Panc1 (cell line): ENCODE results near the gene DCP2. TPM values are rescaled to one million over a fixed set of nuclear protein-coding genes. Genes with fewer than 3 reads are reported as not detected.

Experiments
- ATAC-seq: fragments of 200-7000 bp; cut with Tn5 transposase; 2 replicates; pipeline ENCODE4 v1.9.1; 2020; ENCODE audit warnings: mild to moderate bottlenecking, moderate library complexity
- BruUV-seq: library from RNA; stranded (reverse); fragments of 400-500 nt; replicated peaks from 2 replicates; lab custom pipeline; 2021; lab: Mats Ljungman, UMichigan
- CTCF ChIA-PET: fragments of 300-600 bp; sonication (Branson Sonifier 250); formaldehyde crosslinking; loops from one replicate; lab custom pipeline; 2022; ENCODE audit warnings: antibody characterized with exemption; lab: Charles Lee
- POLR2A ChIA-PET: fragments of 300-600 bp; sonication (Branson Sonifier 250); formaldehyde crosslinking; loops from one replicate; lab custom pipeline; 2022; ENCODE audit warnings: antibody characterized with exemption; lab: Charles Lee
- DNase-seq: peaks from one replicate; pipeline ENCODE4 v3.0.0-alpha.2; 2010; ENCODE audit warnings: low read depth, low spot score
- H3K27ac ChIP-seq: 2 replicates; pipeline ENCODE4 v1.5.1; 2011; ENCODE audit warnings: mild to moderate bottlenecking, low read length, inconsistent platforms
- H3K27me3 ChIP-seq: fragments of 200-500 bp; sonication (Bioruptor generic); 2 replicates; pipeline ENCODE4 v1.6.0; 2014; ENCODE audit warnings: low read length, inconsistent platforms; ENCODE audit not compliant: control insufficient read depth, insufficient read depth
- H3K36me3 ChIP-seq: fragments of 200-500 bp; sonication (Bioruptor generic); 2 replicates; pipeline ENCODE4 v1.5.1; 2014; ENCODE audit warnings: inconsistent platforms, mild to moderate bottlenecking, low read length, moderate library complexity; ENCODE audit not compliant: control insufficient read depth, insufficient read depth
- H3K4me1 ChIP-seq: 2 replicates; pipeline ENCODE4 v1.5.1; 2011; ENCODE audit warnings: inconsistent platforms, mild to moderate bottlenecking, low read length, moderate library complexity; ENCODE audit not compliant: control insufficient read depth, insufficient read depth
- H3K4me3 ChIP-seq, 2 experiments: 2 replicates each; pipeline ENCODE4 v1.5.1; 2011 to 2012; ENCODE audit warnings: low read depth in 2 of 2, low read length in 2 of 2, mild to moderate bottlenecking in 2 of 2, inconsistent platforms in 1 of 2, moderate library complexity in 1 of 2
- H3K9me3 ChIP-seq: fragments of 200-500 bp; sonication (Bioruptor generic); 2 replicates; pipeline ENCODE4 v1.5.1; 2014; ENCODE audit warnings: low read depth, mild to moderate bottlenecking, inconsistent platforms, low read length, moderate library complexity; ENCODE audit not compliant: control insufficient read depth, insufficient read depth
- POLR2AphosphoS5 ChIP-seq: IDR thresholded peaks from 2 replicates; pipeline ENCODE4 v1.6.1; 2012; ENCODE audit warnings: mild to moderate bottlenecking, low read depth, low read length, moderate library complexity
- SIN3A ChIP-seq: IDR thresholded peaks from 2 replicates; pipeline ENCODE4 v1.6.1; 2012; ENCODE audit warnings: low read depth, mild to moderate bottlenecking, low read length, moderate library complexity, borderline replicate concordance; ENCODE audit not compliant: insufficient read depth
- TCF7L2 ChIP-seq: IDR thresholded peaks from 2 replicates; pipeline ENCODE4 v1.6.1; 2011; ENCODE audit warnings: mild to moderate bottlenecking, low read depth, low read length, inconsistent platforms
- in situ Hi-C: cut with HindIII; loops from 2 replicates; pipeline ENCODE4 v1.10.0; 2016; ENCODE audit warnings: low sequenced_read_pairs, low pct_unique_long_range_greater_than_20kb
- intact Hi-C: fragments of 100-400 bp; cut with micrococcal nuclease; formaldehyde crosslinking; loops from one replicate; pipeline ENCODE4 v1.10.0; 2022; ENCODE audit not compliant: unreplicated experiment
- total RNA-seq: library from RNA; stranded (reverse); gene quantifications from one replicate; pipeline ENCODE4 v1.2.1, GENCODE V29; 2021; ENCODE audit not compliant: unreplicated experiment
- TF ChIP-seq, protein P1 (sequence below): fragments of 450-650 bp; IDR thresholded peaks from 2 replicates; pipeline ENCODE4 v1.5.1; 2017; ENCODE audit warnings: mild to moderate bottlenecking
- TF ChIP-seq, protein P2 (sequence below), 2 experiments: IDR thresholded peaks; 2 replicates each; pipeline ENCODE4 v1.6.1; 2011 to 2012; ENCODE audit warnings: low read depth in 2 of 2, control low read depth in 1 of 2, low read length in 1 of 2, mild to moderate bottlenecking in 1 of 2, moderate library complexity in 1 of 2; ENCODE audit not compliant: insufficient read depth in 1 of 2

Gene DCP2
- total RNA-seq, 1 experiment from 2014 or later, result 70.4 TPM

GRCh38 chr5:112968411-112969106 is 8.0 kb upstream of the DCP2 start:
- POLR2A ChIA-PET, result interaction anchor here (0.6 to 1.0 kb wide), 3 partner anchors 9 to 64 kb away, joined by 3 to 6 read pairs (median 3); no protein-coding TSS in a partner anchor
- CTCF ChIA-PET, result no interaction called here
- BruUV-seq, result no TSS peak

DNA sequence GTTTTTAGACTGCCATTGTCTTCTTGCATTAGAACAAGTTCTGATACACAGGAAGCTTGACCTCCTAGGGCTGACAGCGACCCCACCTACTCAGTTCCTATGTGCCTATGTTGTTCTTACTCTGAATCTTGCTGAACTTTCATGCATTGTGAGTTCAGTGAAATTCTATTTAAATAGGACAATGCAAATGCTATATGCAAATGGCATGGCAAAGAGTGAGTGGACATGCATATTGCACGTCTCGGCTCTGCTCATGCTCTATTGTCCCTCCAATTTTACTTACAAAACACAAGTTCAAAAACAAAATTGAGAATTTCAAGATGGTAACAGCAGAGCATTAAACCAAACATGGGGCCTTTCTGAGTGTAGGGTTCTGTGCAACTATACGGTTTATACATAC is 5.3 kb upstream of the DCP2 start:
- no peak for ATAC-seq
- Histone ChIP-seq H3K4me3 (no peak overlapping the region), H3K27me3 (no peaks in the 10 kb centered on the region), H3K36me3 (no peaks in the 10 kb centered on the region), H3K4me1 (peaks cover 33% of the 10 kb centered on the region), H3K9me3 (no peaks in the 10 kb centered on the region), H3K27ac (no peak overlapping the region; the same call in 1 of the 2 replicates)
- ChIA-PET CTCF (no interaction called here), POLR2A (no interaction called here)
- intact Hi-C loops (no loop called here), in situ Hi-C loops (no loop called here)
- DNase-seq, result no peak
- TF ChIP-seq TCF7L2 (no peak), POLR2AphosphoS5 (no peak), SIN3A (no peak)
- TF ChIP-seq, protein P1, sequence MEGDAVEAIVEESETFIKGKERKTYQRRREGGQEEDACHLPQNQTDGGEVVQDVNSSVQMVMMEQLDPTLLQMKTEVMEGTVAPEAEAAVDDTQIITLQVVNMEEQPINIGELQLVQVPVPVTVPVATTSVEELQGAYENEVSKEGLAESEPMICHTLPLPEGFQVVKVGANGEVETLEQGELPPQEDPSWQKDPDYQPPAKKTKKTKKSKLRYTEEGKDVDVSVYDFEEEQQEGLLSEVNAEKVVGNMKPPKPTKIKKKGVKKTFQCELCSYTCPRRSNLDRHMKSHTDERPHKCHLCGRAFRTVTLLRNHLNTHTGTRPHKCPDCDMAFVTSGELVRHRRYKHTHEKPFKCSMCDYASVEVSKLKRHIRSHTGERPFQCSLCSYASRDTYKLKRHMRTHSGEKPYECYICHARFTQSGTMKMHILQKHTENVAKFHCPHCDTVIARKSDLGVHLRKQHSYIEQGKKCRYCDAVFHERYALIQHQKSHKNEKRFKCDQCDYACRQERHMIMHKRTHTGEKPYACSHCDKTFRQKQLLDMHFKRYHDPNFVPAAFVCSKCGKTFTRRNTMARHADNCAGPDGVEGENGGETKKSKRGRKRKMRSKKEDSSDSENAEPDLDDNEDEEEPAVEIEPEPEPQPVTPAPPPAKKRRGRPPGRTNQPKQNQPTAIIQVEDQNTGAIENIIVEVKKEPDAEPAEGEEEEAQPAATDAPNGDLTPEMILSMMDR, result no peak
- TF ChIP-seq, protein P2, sequence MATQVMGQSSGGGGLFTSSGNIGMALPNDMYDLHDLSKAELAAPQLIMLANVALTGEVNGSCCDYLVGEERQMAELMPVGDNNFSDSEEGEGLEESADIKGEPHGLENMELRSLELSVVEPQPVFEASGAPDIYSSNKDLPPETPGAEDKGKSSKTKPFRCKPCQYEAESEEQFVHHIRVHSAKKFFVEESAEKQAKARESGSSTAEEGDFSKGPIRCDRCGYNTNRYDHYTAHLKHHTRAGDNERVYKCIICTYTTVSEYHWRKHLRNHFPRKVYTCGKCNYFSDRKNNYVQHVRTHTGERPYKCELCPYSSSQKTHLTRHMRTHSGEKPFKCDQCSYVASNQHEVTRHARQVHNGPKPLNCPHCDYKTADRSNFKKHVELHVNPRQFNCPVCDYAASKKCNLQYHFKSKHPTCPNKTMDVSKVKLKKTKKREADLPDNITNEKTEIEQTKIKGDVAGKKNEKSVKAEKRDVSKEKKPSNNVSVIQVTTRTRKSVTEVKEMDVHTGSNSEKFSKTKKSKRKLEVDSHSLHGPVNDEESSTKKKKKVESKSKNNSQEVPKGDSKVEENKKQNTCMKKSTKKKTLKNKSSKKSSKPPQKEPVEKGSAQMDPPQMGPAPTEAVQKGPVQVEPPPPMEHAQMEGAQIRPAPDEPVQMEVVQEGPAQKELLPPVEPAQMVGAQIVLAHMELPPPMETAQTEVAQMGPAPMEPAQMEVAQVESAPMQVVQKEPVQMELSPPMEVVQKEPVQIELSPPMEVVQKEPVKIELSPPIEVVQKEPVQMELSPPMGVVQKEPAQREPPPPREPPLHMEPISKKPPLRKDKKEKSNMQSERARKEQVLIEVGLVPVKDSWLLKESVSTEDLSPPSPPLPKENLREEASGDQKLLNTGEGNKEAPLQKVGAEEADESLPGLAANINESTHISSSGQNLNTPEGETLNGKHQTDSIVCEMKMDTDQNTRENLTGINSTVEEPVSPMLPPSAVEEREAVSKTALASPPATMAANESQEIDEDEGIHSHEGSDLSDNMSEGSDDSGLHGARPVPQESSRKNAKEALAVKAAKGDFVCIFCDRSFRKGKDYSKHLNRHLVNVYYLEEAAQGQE (IDR thresholded peaks at IDR 0.05; ENCODE audit: insufficient read depth in 1 of 2, low read depth in 2 of 2, low read length in 1 of 2), result no peak
- no TSS peak for BruUV-seq

More at GRCh38 chr5:112968411-112969106, 8.0 kb upstream of the DCP2 start:
- no peaks in the 10 kb centered on the region for H3K9me3 ChIP-seq
- H3K36me3 ChIP-seq, result no peaks in the 10 kb centered on the region
- no peaks in the 10 kb centered on the region for H3K27me3 ChIP-seq
- DNase-seq (no peak), ATAC-seq (peak; percentile 68)
- no peak overlapping the region for H3K4me3 ChIP-seq
- intact Hi-C loops, result no loop called here
- in situ Hi-C loops, result no loop called here
- peak overlapping the region; percentile 94 for H3K27ac ChIP-seq
- TF ChIP-seq, protein P1, result no peak
- TF ChIP-seq POLR2AphosphoS5, result no peak
- TF ChIP-seq, protein P2 (IDR thresholded peaks at IDR 0.05; ENCODE audit: insufficient read depth in 1 of 2, low read depth in 2 of 2, low read length in 1 of 2), result no peak
- no peak for TF ChIP-seq TCF7L2
- TF ChIP-seq SIN3A, result no peak
- H3K4me1 ChIP-seq, result peaks cover 30% of the 10 kb centered on the region
